ENCODE measurements around the gene KCNJ6.
A peak's percentile ranks its signal among the peaks of the same experiment; 100 is the strongest.

KCNJ6 gene

GRCh38 chr21:37566790-37567615 lies 349.3 kb downstream of the KCNJ6 start:
- no peak for DNase-seq (ENCODE audit: low spot score)

- no peak for DNase-seq (ENCODE audit: low spot score)
These were observed 350.6 kb downstream of the KCNJ6 start for GRCh38 chr21:37565530-37566223.

- DNase-seq (ENCODE audit: low spot score), result no peak
These were observed 351.2 kb downstream of the KCNJ6 start for GRCh38 chr21:37564924-37565529.

- DNase-seq (ENCODE audit: low spot score), result no peak
These were observed 351.8 kb downstream of the KCNJ6 start for GRCh38 chr21:37564341-37564923.

GRCh38 chr21:37563641-37564340 lies 352.5 kb downstream of the KCNJ6 start:
- peak; percentile 90 for DNase-seq (ENCODE audit: low spot score)

GRCh38 chr21:37562920-37563640 lies 353.2 kb downstream of the KCNJ6 start:
- DNase-seq (ENCODE audit: low spot score), result no peak

GRCh38 chr21:37561941-37562919 lies 354.0 kb downstream of the KCNJ6 start:
- no peak for DNase-seq (ENCODE audit: low spot score)

GRCh38 chr21:37561506-37561905 lies 354.8 kb downstream of the KCNJ6 start:
- no peak for DNase-seq (ENCODE audit: low spot score)

- DNase-seq (ENCODE audit: low spot score), result no peak
These were observed 355.9 kb downstream of the KCNJ6 start for GRCh38 chr21:37560385-37560784.

GRCh38 chr21:37558676-37559211 lies 357.5 kb downstream of the KCNJ6 start:
- DNase-seq (ENCODE audit: low spot score), result no peak
